ENCODE measurements around the gene WDR48.

WDR48 gene

GRCh38 chr3:39142067-39142466 lies 90.3 kb downstream of the WDR48 start:
- FAIRE-seq = no peak

- FAIRE-seq = no peak
Measured at GRCh38 chr3:39143051-39143885, 91.5 kb downstream of the WDR48 start.

GRCh38 chr3:39144095-39144747 lies 92.4 kb downstream of the WDR48 start:
- no peak for FAIRE-seq

- no peak for FAIRE-seq
Measured at GRCh38 chr3:39144748-39145380, 93.0 kb downstream of the WDR48 start.

- FAIRE-seq = no peak
Measured at GRCh38 chr3:39146083-39146501, 94.3 kb downstream of the WDR48 start.

All from TTC549 (cell line).